Right lobe of liver (tissue), 4 donors: ENCODE results near the gene PIGA.

ENCODE experiments used
- POLR2A ChIP-seq: fragments of 450-650 bp; IDR thresholded peaks from one replicate; pipeline ENCODE4 v1.6.1; 2017; ENCODE audit warnings: antibody characterized with exemption, mild to moderate bottlenecking
- TF ChIP-seq, protein P1 (sequence below), 4 donors: fragments of 200-600 bp in 3 of 4; fragments of 450-650 bp in 1 of 4; IDR thresholded peaks; one replicate each; pipeline versions ENCODE4 v1.5.1 to v1.8.0; 2016 to 2022; ENCODE audit warnings: antibody characterized with exemption in 4 of 4, mild to moderate bottlenecking in 2 of 4
- donor health status: DM: no; HTN: no; CAD: no.
- donor health status: DM: no; HTN: no; CAD: no.
- donor health status: DM: no; HTN: yes; CAD: no.

DNA sequence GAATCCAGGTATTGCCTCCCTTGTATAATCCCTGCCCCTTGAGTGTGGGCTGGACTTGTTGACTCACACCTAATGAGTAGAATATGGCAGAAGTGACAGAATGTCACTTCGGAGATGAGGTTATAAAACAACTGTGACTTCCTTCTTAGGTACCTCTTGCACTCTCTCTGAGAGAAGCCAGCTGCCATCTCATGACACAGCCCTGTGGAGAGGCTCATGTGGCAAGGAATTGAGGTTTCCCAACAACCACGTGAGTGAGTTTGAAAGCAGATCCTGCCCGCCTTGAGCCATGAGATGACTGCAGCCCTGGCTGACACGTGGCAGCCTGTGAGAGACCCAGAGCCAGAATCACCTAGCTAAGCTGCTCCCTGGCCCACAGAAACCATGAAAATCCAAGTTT lies 33.4 kb downstream of the PIGA start:
- TF ChIP-seq, protein P1, sequence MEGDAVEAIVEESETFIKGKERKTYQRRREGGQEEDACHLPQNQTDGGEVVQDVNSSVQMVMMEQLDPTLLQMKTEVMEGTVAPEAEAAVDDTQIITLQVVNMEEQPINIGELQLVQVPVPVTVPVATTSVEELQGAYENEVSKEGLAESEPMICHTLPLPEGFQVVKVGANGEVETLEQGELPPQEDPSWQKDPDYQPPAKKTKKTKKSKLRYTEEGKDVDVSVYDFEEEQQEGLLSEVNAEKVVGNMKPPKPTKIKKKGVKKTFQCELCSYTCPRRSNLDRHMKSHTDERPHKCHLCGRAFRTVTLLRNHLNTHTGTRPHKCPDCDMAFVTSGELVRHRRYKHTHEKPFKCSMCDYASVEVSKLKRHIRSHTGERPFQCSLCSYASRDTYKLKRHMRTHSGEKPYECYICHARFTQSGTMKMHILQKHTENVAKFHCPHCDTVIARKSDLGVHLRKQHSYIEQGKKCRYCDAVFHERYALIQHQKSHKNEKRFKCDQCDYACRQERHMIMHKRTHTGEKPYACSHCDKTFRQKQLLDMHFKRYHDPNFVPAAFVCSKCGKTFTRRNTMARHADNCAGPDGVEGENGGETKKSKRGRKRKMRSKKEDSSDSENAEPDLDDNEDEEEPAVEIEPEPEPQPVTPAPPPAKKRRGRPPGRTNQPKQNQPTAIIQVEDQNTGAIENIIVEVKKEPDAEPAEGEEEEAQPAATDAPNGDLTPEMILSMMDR (IDR thresholded peaks at IDR 0.05): no peak
- TF ChIP-seq POLR2A: no peak
